ENCODE results near the gene GPR35.
A peak's percentile ranks its signal among the peaks of the same experiment; 100 is the strongest.

GPR35 gene

GRCh38 chr2:240578488-240578887, 46.8 kb upstream of the GPR35 start:
- CTCF ChIA-PET: interaction anchor here (0.9 to 6.6 kb wide), 3 partner anchors 10 to 43 kb away, joined by 3 to 86 read pairs (median 17); partner anchors contain the start of gene RNPEPL1
- TF ChIP-seq CTCF (IDR thresholded peaks at IDR 0.05; ENCODE audit: control extremely low read depth, extremely low read depth, low read depth, missing control alignments): no peak
- POLR2A ChIA-PET: no interaction called here
- DNase-seq (ENCODE audit: extremely low spot score): no peak

GRCh38 chr2:240579071-240579762, 46.1 kb upstream of the GPR35 start:
- no peak for DNase-seq (ENCODE audit: extremely low spot score)
- TF ChIP-seq CTCF (IDR thresholded peaks at IDR 0.05; ENCODE audit: control extremely low read depth, extremely low read depth, low read depth, missing control alignments): no peak
- CTCF ChIA-PET: interaction anchor here (0.8 to 6.6 kb wide), 6 partner anchors 8 to 65 kb away, joined by 3 to 86 read pairs (median 8); partner anchors contain the start of gene RNPEPL1
- POLR2A ChIA-PET: no interaction called here

- ChIA-PET CTCF (interaction anchor here (0.8 to 6.6 kb wide), 6 partner anchors 9 to 66 kb away, joined by 3 to 86 read pairs (median 8); partner anchors contain the start of gene RNPEPL1), POLR2A (no interaction called here)
- peak; percentile 34 for TF ChIP-seq CTCF (IDR thresholded peaks at IDR 0.05; ENCODE audit: control extremely low read depth, extremely low read depth, low read depth, missing control alignments)
- peak; percentile 76 for DNase-seq (ENCODE audit: extremely low spot score)
Observed at GRCh38 chr2:240579771-240580614, 45.3 kb upstream of the GPR35 start.

- CTCF ChIA-PET: interaction anchor here (8.6 kb wide), 1 partner anchor 18 kb away, joined by 167 read pairs; no protein-coding TSS in a partner anchor
- DNase-seq (ENCODE audit: extremely low spot score): no peak
- no peak for TF ChIP-seq CTCF (IDR thresholded peaks at IDR 0.05; ENCODE audit: control extremely low read depth, extremely low read depth, low read depth, missing control alignments)
- POLR2A ChIA-PET: no interaction called here
Observed at GRCh38 chr2:240581811-240582210, 43.5 kb upstream of the GPR35 start.

GRCh38 chr2:240582781-240583180, 42.5 kb upstream of the GPR35 start:
- ChIA-PET POLR2A (no interaction called here), CTCF (interaction anchor here (7.6 to 8.6 kb wide), 2 partner anchors 19 to 69 kb away, joined by 45 to 167 read pairs; no protein-coding TSS in a partner anchor)
- no peak for TF ChIP-seq CTCF (IDR thresholded peaks at IDR 0.05; ENCODE audit: control extremely low read depth, extremely low read depth, low read depth, missing control alignments)
- DNase-seq (ENCODE audit: extremely low spot score): no peak

- TF ChIP-seq CTCF (IDR thresholded peaks at IDR 0.05; ENCODE audit: control extremely low read depth, extremely low read depth, low read depth, missing control alignments): no peak
- CTCF ChIA-PET: interaction anchor here (1.7 to 8.6 kb wide), 3 partner anchors 10 to 70 kb away, joined by 4 to 167 read pairs (median 45); no protein-coding TSS in a partner anchor
- POLR2A ChIA-PET: no interaction called here
Observed at GRCh38 chr2:240583774-240584173, 41.5 kb upstream of the GPR35 start.

More at GRCh38 chr2:240583774-240584173, 41.5 kb upstream of the GPR35 start:
- DNase-seq (ENCODE audit: extremely low spot score): no peak

Measured in GM10248 (cell line).